Endothelial cell of umbilical vein (primary cell): Measurements from ENCODE around the gene TMEM273. TPM values are rescaled to one million over a fixed set of nuclear protein-coding genes. Genes with fewer than 3 reads are reported as not detected.

Experiments used
- BruUV-seq: library from RNA; stranded (reverse); fragments of 400-500 nt; replicated peaks from 2 replicates; lab custom pipeline; 2021; lab: Mats Ljungman, UMichigan
- CTCF ChIA-PET: fragments of 300-600, 350-600 bp; sonication (Branson Sonifier 250); formaldehyde crosslinking; loops from one replicate; lab custom pipeline; 2021; ENCODE audit warnings: antibody characterized with exemption, inconsistent platforms; lab: Charles Lee
- POLR2A ChIA-PET: fragments of 300-600, 350-600 bp; sonication (Branson Sonifier 250); formaldehyde crosslinking; loops from one replicate; lab custom pipeline; 2021; ENCODE audit warnings: antibody characterized with exemption, inconsistent platforms; lab: Charles Lee
- DNase-seq: peaks from one replicate; pipeline ENCODE4 v3.0.0-alpha.2; 2011; ENCODE audit warnings: low read depth, low spot score
- FAIRE-seq: peaks from 2 replicates; lab custom pipeline; 2011; peaks lifted over from hg19 to GRCh38; lab: Jason Lieb, UNC
- H2AFZ ChIP-seq: 2 replicates; pipeline ENCODE4 v1.6.0; 2012; ENCODE audit warnings: low read depth, low read length, control low read depth, inconsistent platforms
- H3K27ac ChIP-seq: 2 replicates; pipeline ENCODE4 v1.5.1; 2011; ENCODE audit warnings: low read depth, mild to moderate bottlenecking, control low read depth, low read length, moderate library complexity; ENCODE audit not compliant: insufficient read depth
- H3K27me3 ChIP-seq, 2 experiments: 2 replicates each; pipeline versions ENCODE4 v1.6.0 to v1.6.1; 2011; ENCODE audit warnings: low read length in 2 of 2, mixed read lengths in 1 of 2; ENCODE audit not compliant: control insufficient read depth in 2 of 2, insufficient read depth in 2 of 2
- H3K36me3 ChIP-seq, 2 experiments: 2 replicates in 1 of 2; 3 replicates in 1 of 2; pipeline ENCODE4 v1.5.1; 2011; ENCODE audit warnings: low read length in 2 of 2, mild to moderate bottlenecking in 1 of 2, moderate library complexity in 1 of 2; ENCODE audit not compliant: control insufficient read depth in 2 of 2, insufficient read depth in 2 of 2; ENCODE audit errors: extremely low read depth in 1 of 2
- H3K4me1 ChIP-seq: 3 replicates; pipeline ENCODE4 v1.5.1; 2011; ENCODE audit warnings: mild to moderate bottlenecking, low read length; ENCODE audit not compliant: control insufficient read depth, insufficient read depth; ENCODE audit errors: extremely low read depth
- H3K4me2 ChIP-seq: 2 replicates; pipeline ENCODE4 v1.6.1; 2011; ENCODE audit warnings: low read length, control low read depth, mixed read lengths; ENCODE audit not compliant: insufficient read depth
- H3K4me3 ChIP-seq, 3 experiments: fragments of 200-600 bp in 1 of 3; sonication (generic), shearing (Covaris generic) in 1 of 3; replicated peaks in 1 of 3; 2 replicates each; pipeline ENCODE4 v1.5.1; 2011 to 2016; ENCODE audit warnings: control low read depth in 3 of 3, low read length in 3 of 3, mild to moderate bottlenecking in 2 of 3, inconsistent platforms in 1 of 3, low read depth in 1 of 3, moderate library complexity in 1 of 3; ENCODE audit not compliant: insufficient read depth in 1 of 3
- H3K79me2 ChIP-seq: 2 replicates; pipeline ENCODE4 v1.6.0; 2012; ENCODE audit warnings: low read length, inconsistent platforms; ENCODE audit not compliant: control insufficient read depth, insufficient read depth
- H3K9ac ChIP-seq: replicated peaks from 2 replicates; pipeline ENCODE3; 2011; ENCODE audit warnings: low read length, control low read depth; ENCODE audit not compliant: insufficient read depth; ENCODE audit errors: extremely low read depth
- H3K9me1 ChIP-seq: replicated peaks from 3 replicates; pipeline ENCODE4 v1.6.0; 2011; ENCODE audit warnings: mild to moderate bottlenecking, low read length; ENCODE audit not compliant: control insufficient read depth, insufficient read depth; ENCODE audit errors: extremely low read depth
- H3K9me3 ChIP-seq: replicated peaks from 2 replicates; pipeline ENCODE4 v1.5.1; 2012; ENCODE audit warnings: low read length, inconsistent platforms; ENCODE audit not compliant: control insufficient read depth, insufficient read depth
- H4K20me1 ChIP-seq: replicated peaks from 2 replicates; pipeline ENCODE3; 2011; ENCODE audit warnings: mild to moderate bottlenecking, low read length; ENCODE audit not compliant: control insufficient read depth, insufficient read depth; ENCODE audit errors: extremely low read depth
- EZH2 ChIP-seq: IDR thresholded peaks from 2 replicates; pipeline ENCODE4 v1.6.1; 2012; ENCODE audit warnings: borderline replicate concordance, low read depth, mild to moderate bottlenecking, moderate library complexity, low read length, inconsistent platforms; ENCODE audit not compliant: severe bottlenecking
- FOS ChIP-seq: IDR thresholded peaks from 2 replicates; pipeline ENCODE4 v1.6.1; 2011; ENCODE audit warnings: mild to moderate bottlenecking, low read length, moderate library complexity, borderline replicate concordance; ENCODE audit not compliant: insufficient read depth
- GATA2 ChIP-seq: IDR thresholded peaks from 2 replicates; pipeline ENCODE4 v1.7.0; 2011; ENCODE audit warnings: low read depth, mild to moderate bottlenecking, moderate library complexity, mixed read lengths, low read length; ENCODE audit not compliant: insufficient read length, insufficient read depth
- JUN ChIP-seq: IDR thresholded peaks from 2 replicates; pipeline ENCODE4 v1.6.1; 2011; ENCODE audit warnings: borderline replicate concordance, low read depth; ENCODE audit not compliant: insufficient read length, insufficient read depth
- MYC ChIP-seq: IDR thresholded peaks from one replicate; pipeline ENCODE4 v1.6.1; 2011; ENCODE audit warnings: mild to moderate bottlenecking, low read depth, low read length
- POLR2A ChIP-seq: IDR thresholded peaks from 2 replicates; pipeline ENCODE4 v1.6.1; 2012; ENCODE audit warnings: low read depth, mild to moderate bottlenecking, control low read depth, low read length
- POLR2AphosphoS5 ChIP-seq: IDR thresholded peaks from 2 replicates; pipeline ENCODE4 v1.6.1; 2012; ENCODE audit warnings: low read depth, mild to moderate bottlenecking, control low read depth, low read length, moderate library complexity; ENCODE audit not compliant: insufficient read depth
- dilution Hi-C: fragments of 300-500 bp; cut with MboI; formaldehyde crosslinking; loops from one replicate; pipeline ENCODE4 v1.15.0; 2019; ENCODE audit warnings: low sequenced_read_pairs; ENCODE audit not compliant: extremely low pct_ligation_motif_present
- intact Hi-C: fragments of 100-400 bp; cut with micrococcal nuclease; formaldehyde crosslinking; loops from one replicate; pipeline ENCODE4 v1.10.0; 2022
- polyA plus RNA-seq, 4 experiments: library from polyadenylated mRNA; depleted of rRNA in 3 of 4; stranded (reverse) in 3 of 4; unstranded in 1 of 4; fragments of >200 nt; gene quantifications; 2 replicates each; pipeline versions ENCODE4 v1.2.1 to v1.2.3, GENCODE V29; 2011 to 2012; ENCODE audit warnings: missing spikeins in 1 of 4
- total RNA-seq: library from RNA; stranded (reverse); gene quantifications from 2 replicates; pipeline ENCODE4 v1.2.3, GENCODE V29; 2021
- TF ChIP-seq, protein P1 (sequence below): IDR thresholded peaks from 2 replicates; pipeline ENCODE4 v1.6.1; 2011; ENCODE audit not compliant: insufficient read depth, insufficient read length
- TF ChIP-seq, protein P2 (sequence below), 2 donors: IDR thresholded peaks; 1 replicate in 1 of 2; 2 replicates in 1 of 2; pipeline ENCODE4 v1.5.1; 2011; ENCODE audit warnings: low read length in 2 of 2, mild to moderate bottlenecking in 2 of 2, moderate library complexity in 2 of 2, control low read depth in 1 of 2, inconsistent platforms in 1 of 2, low read depth in 1 of 2; ENCODE audit not compliant: insufficient read depth in 1 of 2; ENCODE audit errors: extremely low read depth in 1 of 2

TMEM273 gene
- total and polyA plus RNA-seq, 2 donors (not counting 3 experiments of a cell fraction or from before 2014, with no cell fraction given): 1.9 to 3.7 TPM

DNA sequence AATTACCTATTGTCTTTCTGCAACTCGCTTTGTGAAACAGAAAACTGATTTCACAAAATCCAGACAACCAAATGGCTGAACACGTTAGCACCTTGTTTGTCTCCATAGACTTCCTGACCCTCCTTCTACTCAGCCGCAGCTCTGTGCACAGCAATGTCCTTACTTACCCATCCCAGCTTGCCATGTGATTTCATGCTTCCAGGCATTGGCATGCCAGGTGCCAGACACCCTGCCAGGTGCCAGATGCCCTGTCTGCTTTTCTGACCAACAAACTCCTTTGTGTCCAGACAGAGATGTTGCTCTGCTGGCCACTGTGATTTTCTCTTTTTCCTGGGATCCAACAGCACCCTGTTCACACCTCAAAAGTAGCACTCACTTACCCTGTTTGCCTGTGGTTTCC, 38.3 kb downstream of the TMEM273 start:
- ChIA-PET CTCF (no interaction called here), POLR2A (no interaction called here)
- no peaks in the 10 kb centered on the region for H3K9me1 ChIP-seq
- no peaks in the 10 kb centered on the region for H3K79me2 ChIP-seq
- intact Hi-C loops (no loop called here), dilution Hi-C loops (no loop called here)
- no TSS peak for BruUV-seq
- no peaks in the 10 kb centered on the region for H3K9me3 ChIP-seq
- peaks cover 0 to 5% of the 10 kb centered on the region in 2 experiments for H3K27me3 ChIP-seq
- H3K27ac ChIP-seq: no peak overlapping the region
- no peak overlapping the region for H2AFZ ChIP-seq
- DNase-seq (no peak), FAIRE-seq (no peak)
- H3K9ac ChIP-seq: no peak overlapping the region
- H3K4me3 ChIP-seq: no peak overlapping the region
- no peaks in the 10 kb centered on the region for H3K36me3 ChIP-seq
- no peaks in the 10 kb centered on the region for H3K4me1 ChIP-seq
- TF ChIP-seq, protein P1, sequence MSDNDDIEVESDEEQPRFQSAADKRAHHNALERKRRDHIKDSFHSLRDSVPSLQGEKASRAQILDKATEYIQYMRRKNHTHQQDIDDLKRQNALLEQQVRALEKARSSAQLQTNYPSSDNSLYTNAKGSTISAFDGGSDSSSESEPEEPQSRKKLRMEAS: no peak
- TF ChIP-seq EZH2 (no peak), GATA2 (no peak), MYC (no peak), POLR2A (no peak), POLR2AphosphoS5 (no peak), FOS (no peak), JUN (no peak)
- TF ChIP-seq, protein P2, sequence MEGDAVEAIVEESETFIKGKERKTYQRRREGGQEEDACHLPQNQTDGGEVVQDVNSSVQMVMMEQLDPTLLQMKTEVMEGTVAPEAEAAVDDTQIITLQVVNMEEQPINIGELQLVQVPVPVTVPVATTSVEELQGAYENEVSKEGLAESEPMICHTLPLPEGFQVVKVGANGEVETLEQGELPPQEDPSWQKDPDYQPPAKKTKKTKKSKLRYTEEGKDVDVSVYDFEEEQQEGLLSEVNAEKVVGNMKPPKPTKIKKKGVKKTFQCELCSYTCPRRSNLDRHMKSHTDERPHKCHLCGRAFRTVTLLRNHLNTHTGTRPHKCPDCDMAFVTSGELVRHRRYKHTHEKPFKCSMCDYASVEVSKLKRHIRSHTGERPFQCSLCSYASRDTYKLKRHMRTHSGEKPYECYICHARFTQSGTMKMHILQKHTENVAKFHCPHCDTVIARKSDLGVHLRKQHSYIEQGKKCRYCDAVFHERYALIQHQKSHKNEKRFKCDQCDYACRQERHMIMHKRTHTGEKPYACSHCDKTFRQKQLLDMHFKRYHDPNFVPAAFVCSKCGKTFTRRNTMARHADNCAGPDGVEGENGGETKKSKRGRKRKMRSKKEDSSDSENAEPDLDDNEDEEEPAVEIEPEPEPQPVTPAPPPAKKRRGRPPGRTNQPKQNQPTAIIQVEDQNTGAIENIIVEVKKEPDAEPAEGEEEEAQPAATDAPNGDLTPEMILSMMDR (IDR thresholded peaks at IDR 0.05; ENCODE audit: extremely low read depth in 1 of 2, insufficient read depth in 1 of 2, low read depth in 1 of 2, low read length in 2 of 2): no peak
- H4K20me1 ChIP-seq: no peaks in the 10 kb centered on the region
- no peak overlapping the region for H3K4me2 ChIP-seq
